Kidney capillary endothelial cell (primary cell): ENCODE measurements around the gene LSAMP.

Experiments
- DNase-seq: peaks from one replicate; pipeline ENCODE4 v3.0.0-alpha.2; 2018; ENCODE audit warnings: low spot score

LSAMP gene

DNA sequence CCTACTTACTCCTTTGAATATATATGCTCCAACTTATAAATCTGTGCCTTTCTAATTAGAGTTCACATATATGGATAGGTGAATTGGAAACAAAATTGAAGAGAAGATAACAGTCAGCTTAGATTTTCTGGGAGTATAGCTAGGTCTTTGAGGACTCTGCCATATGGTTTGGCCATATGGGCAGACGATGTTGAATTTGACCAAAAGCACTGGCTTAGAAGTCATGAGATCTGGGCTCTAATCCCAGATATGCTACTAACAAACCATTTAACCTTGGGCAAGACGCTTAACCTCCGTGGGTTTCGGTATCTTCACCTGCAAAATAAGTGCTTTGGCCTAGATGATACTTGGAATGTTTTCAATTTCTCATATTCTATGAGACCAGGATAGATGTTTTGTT lies 154.1 kb downstream of the LSAMP start:
- DNase-seq: no peak

DNA sequence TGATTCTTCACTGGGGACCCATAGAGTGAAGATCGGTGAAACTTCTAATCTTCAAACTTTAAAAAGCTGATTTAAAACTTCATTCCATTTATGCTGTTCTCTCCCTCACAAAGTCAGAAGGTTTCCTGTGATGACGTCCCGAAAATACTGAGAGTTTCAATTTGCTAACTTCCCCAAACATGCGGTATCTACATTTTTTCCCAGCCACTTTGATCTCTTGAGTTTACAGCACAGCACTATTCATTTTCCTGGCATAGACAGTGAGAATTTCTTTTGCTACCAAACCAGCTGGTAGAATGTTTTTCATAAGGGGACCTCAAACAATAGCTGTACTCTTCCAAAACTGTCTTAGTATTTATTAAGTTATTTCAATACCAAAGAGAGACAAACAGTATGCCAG lies 156.8 kb downstream of the LSAMP start:
- no peak for DNase-seq

DNA sequence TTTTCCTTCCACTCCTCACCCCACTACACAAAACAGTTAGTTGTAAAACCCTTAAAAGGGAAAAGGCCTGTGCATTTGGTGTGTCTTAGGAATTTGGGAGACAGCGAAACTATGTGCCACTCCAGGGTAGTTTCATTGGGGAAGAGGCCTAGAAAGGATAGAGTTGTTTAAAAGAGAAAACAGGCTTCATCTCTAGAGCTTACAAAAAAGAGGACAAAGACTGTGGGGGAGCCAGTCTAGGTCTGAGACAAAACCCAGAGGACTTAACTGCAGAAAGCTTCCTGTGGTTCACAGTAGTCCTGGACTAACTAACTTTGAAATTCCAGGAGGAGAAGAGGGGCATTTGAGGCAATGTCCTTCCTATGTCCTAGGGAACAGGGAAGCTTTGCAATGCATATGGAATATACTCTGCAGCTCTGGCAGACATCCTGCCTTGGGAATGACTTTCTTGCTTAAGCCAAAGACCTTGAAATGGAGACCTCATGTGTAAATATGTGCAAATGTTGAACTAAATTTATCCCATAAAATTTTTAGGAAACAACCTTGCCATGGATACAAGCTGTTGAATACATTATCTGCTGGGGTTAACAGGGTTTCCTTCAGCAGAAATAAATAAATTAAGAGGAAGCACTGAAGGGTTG lies 159.4 kb downstream of the LSAMP start:
- DNase-seq: no peak

DNA sequence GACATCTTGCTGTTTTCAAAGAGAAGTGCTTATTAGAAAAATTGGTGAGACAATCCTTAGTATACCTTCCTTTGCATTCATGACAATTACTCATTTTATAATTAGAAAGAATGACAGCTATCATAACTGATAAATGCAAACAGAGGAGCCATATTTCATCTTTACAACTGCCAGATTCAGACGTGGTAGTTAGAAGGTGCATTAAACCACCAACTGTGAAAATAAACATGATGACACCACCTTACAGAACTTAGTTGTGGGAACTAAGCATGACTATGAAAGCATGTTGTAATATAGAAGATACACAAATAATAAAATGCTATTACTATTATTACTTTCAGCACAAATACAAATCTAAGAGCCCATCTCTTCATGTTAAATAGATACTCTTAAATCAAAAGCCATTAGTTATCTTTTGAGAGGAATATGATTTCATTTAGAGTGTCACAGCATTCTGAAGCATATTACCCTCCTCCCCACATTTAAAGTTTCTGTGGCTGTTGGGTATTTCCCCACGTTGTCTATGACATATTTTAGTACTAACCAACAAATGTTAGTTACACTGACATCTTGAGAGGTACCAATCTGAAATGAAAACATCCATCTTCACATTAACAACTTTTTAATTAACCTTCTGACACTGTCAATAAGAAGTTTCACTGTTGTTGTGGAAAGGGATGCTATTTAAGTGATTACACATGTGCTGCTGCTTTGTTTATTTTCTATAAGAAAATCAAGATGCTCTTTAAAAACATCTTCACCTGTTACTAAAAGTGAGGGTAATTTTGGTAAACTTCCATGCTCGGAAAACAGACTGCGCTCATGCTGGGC lies 163.8 kb downstream of the LSAMP start:
- no peak for DNase-seq

DNA sequence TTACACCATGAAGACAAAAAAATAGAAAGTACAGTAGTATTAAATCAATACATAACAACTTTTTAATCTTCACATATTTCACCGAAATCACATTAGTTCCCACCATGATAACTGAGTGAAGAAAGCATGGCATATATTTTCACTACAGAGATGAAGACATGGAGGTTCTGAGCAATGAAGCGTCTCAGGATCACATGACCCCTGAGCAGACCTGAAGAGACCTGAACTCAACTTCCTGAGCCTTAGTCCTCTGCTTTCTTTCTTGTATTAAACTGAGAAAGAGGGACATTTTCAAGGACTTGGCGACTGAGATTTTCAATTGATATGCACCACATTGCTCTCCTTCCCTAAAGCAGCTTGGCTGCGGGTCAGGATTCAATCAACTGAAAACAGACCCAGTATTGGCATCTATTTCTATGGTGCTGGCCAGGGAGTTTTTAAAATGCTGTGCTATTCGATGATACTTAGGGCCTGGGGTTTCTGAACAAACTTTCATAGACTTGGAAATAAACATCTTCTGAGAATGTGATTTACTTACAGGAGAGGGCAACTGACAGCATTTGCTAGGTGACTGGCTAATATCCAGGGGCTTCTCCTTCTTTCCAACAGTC lies 165.1 kb downstream of the LSAMP start:
- DNase-seq: no peak

DNA sequence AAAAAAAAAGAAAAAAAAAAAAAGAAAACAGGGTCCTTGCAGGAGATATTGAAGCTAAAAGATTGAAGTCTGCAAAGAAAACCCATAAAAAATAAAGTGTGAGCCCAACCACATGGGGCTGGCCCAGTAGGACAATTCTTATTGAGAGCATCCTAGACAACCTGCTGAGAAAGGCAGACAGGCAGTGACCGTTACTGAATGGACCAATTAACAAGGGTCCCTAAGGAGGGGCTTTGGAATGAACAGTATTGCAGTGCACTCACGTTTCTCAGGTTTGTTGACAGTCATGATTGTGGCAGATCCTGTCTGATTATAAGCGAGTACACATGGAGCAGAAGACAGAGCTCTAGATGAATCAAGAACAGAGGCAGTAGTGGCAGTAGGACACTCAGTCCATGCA lies 168.6 kb downstream of the LSAMP start:
- no peak for DNase-seq

DNA sequence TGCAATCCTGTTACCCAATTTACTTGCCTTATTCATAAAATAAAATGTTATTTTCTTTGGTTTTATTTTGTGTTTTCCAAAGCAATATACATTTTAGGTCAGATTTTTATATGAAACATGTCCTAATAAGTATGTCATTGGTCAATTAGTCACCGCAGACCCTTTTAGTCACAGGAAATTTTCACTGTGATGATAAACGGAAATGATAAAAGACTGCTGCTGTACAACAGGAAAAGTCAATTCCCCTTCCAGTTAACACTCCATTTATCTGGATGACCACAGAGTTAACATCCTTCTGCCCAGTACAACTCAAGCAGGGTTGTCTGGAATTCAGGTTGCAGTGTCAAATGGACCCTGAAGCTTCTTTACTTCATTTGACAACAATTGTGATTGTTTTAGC lies 175.2 kb downstream of the LSAMP start:
- peak; percentile 70 for DNase-seq

DNA sequence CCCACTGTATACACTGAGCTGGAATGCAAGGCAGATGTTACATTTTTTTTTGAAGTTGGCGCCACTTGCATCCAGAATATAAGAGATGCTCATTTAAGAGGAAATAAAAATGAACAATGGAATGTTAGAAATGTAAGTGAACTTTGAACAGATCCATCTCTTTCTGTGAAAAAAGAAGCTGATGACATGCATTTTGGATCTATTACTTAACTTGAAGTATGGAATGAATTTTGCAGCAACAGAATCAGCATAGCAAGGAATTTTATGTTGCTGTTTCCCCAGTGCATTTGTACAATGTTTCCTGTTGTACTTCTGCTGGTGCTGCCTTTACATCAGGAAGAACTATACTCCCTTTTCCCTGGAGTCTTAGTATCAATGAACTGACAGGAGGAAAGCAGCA lies 178.2 kb downstream of the LSAMP start:
- DNase-seq: no peak

DNA sequence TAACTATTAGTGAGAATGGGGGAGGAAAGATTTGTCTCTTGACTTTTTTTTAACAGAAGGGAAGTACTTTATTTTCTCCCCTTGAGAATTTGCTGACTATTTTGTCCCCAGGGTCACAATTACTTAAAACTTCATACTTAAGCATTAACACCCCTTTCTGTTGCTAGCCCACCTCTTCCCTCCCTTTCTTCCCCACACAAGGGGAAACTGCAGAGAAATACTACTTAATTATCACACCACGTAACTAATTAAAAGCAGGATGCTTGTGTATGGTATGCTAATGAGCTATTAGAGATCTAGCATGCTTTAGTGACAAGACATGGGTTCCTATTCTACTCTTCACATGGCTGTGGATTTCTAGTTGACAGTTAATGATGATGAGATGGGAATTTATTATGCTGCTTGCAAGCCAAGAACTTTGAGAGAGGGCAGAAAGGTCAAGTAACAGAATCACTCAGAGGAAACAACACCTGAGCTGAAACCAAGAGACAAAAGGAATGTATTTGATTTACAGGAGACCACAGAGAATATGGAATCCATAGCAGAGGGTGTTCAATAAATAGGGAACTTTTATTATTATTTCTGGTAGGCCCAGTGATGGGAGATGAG lies 179.2 kb downstream of the LSAMP start:
- no peak for DNase-seq

DNA sequence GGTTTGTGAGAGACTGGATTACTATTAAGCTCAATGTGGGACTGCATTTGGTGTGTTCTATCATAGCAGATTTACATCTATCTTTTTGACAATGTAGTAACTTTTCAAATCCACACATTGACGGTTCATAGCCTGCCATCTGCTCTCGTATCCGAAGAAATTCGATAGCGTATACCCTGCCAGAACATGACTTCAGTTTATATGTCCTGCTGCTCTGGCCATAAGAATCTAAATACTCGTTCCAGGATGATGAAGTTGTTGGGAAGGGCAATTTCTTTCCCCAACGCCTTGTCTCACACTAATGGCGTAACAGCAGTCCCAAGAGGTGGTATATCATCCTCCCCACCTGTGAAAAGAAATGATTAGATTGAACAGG lies 180.0 kb downstream of the LSAMP start:
- no peak for DNase-seq

DNA sequence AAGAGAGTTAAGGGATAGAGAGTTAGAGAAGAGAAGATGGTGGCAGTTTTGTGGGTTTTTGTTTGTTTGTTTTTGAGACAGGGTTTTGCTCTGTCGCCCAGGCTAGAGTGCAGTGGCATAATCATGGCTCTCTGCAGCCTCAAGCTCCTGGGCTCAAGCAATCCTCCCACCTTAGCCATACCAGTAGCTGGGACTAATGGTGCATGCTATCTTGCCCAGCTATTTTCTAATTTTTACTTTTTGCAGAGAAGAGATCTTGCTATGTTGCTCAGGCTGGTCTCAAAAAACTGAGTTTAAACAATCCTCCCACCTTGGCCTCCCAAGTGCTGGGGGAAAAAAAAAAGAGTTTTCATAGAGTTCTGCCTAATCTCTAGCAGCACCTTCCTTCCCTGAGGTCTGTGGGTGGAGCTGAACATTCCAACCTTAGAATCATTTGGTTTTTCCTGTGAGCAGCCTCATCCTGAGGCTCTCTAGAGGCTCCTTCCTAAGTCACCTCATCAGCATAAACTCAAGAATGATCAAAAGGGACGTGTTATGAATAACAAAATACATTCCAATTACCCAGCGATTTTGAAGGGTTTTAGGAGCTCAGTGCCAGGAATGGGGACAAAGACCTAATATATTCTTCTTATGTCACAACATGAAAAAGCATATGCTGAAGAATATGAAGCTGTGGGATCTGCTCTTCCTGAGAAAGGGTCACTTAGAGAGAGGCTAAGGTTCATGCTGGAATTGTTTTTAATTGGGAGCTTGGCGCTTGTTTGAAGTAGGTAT lies 180.6 kb downstream of the LSAMP start:
- no peak for DNase-seq

DNA sequence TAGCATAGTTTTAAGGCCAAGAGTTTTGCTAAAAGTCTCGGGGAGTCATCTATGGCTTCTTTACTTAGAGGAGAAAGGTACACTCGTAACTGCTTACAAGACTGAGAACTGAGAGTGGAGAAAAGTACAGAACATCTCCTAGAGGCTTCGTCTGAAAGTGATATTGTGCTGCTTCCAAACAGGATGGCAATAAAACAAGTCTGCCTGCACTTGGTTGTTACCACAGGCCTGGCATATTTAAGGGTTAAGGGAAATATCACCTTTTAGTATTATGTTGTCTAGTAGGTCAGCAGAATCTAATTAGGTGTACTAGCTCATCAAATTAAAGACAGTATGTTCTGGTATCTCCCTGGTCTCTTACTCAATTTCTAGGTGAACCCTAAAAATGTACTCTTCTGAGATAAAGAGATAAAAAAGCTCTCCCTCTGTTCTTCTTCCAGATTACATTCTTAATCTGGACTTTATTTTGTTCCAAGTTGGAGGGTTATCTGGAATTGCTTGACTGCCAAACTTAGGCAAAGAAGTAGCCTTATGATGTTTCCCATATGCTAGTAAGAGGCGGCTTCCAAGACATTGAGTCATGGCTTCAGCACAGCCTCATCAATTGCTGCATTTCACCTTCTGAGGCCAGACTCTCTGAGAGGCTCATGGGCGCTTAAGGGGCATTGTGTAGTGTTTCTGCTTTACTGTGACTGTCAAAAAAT lies 181.3 kb downstream of the LSAMP start:
- no peak for DNase-seq

DNA sequence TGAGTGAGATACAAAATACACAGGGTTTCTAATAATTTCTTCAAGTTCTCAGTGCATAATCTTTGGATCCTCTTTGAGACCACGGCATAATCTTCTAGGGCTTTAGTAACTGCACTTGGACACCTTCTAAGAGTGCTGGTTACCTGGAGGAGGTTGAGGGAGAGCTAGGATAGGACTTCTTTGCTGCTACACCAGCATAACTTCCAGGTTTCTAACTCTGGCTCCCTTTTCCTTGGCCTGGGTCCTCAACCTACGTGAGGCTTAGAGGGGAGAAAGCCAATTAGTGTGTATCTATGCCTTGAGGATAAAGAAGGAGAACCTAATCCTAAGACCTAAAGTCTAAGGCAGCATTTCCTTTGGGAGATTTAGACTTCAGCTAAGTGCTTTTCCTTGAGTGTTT lies 184.8 kb downstream of the LSAMP start:
- DNase-seq: no peak

DNA sequence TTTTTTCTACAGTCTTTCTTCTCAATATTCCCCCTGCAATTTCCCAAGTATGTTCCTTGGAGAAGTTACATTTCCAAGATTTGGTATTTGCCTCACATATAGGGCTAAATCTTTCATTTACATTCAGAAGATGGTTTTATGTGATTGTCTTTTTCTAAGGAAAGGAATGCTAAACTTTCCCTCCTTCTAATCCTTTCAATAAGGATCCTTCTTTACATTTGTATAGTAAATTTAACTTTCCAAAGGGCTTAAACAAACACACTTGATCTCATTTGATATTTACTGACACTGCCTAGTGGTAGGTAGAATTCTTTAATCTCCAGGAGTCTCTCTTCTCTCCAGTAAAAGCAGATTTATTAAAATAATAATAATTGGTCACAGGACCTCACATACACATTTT lies 185.3 kb downstream of the LSAMP start:
- DNase-seq: no peak

DNA sequence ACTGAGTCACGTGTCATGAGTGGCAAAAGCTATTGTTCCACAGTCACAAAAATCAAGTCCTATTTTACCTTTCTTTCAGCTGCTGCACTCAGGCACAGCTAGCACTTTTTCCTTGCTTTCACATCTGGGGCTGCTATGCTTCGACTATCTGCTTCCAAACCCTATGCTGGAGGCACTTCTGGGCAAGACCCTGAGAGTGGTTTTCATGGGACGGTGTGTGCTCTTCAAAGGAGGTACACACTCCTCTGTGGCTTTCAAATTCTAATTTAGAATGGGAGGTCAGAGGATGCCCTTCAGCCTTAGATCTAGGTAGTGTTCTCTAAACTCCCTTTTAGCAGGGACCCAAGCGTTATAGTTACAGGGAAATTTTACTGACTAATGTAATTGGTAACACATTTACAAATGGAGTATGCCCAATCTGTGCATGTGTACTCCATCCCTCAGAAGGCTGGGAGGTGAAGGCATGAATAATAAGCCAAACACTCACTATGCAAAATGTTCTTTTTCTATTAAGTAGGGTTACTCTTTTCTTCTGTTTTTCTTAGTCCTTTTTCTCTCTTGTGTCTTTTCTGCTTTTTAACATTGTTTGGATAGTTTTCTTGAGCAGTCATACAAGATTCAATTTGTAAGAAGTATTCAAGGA lies 188.3 kb downstream of the LSAMP start:
- DNase-seq: no peak

DNA sequence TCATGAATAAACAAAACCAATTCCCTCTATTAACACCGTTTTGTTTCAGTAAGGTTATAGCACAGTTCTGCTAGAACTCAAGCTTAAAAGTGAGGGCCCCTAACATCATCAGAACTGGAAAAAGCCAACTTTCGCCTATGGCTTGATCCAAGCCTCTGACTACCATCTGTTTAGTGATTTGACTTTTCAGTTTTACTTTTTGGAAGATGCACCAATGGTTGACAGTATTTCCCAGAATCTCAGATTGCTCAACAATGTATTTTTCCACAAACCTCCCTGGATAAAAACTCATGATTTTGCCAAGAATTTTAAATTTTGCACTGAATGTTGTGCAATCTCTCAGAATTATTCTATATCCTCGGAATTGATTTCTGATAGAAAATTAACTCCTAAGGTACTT lies 190.7 kb downstream of the LSAMP start:
- DNase-seq: no peak

DNA sequence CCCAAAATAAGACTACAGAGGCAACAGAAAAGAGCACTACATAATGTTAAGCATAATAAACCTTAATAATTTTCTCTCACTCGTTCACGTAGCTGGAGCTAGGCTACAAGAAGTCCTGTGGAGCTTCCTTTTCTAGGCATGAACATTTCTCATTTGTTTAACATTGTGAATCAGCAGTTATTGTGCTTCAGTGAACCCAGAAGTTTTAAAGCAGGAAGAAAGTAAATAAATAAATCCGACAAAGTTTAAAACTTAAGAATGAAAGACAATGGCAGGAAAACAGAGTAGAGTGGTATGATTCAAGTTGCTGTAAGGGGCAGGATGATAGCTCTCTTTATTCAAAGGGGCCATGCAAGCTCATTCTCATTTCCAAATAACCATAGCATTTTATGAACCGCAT lies 191.8 kb downstream of the LSAMP start:
- DNase-seq: peak; percentile 7

DNA sequence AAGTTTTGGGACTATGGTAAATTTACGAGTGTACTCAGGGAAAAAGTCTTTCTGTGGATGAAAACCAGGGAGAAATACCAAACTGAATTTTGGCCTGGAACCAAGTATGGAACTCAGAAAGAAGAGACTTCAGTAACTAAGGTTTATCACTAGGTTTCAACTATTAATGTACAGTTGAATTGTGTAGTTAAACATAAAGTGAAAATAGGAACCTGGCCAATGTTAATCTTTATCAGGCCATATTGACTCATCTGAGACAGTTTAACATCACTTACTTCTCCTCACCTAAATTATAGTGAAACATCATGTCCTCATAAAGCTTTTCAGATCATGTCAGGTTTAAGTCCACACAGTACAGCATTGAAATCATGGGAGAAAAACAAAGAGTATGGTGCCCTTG lies 197.7 kb downstream of the LSAMP start:
- DNase-seq: no peak

DNA sequence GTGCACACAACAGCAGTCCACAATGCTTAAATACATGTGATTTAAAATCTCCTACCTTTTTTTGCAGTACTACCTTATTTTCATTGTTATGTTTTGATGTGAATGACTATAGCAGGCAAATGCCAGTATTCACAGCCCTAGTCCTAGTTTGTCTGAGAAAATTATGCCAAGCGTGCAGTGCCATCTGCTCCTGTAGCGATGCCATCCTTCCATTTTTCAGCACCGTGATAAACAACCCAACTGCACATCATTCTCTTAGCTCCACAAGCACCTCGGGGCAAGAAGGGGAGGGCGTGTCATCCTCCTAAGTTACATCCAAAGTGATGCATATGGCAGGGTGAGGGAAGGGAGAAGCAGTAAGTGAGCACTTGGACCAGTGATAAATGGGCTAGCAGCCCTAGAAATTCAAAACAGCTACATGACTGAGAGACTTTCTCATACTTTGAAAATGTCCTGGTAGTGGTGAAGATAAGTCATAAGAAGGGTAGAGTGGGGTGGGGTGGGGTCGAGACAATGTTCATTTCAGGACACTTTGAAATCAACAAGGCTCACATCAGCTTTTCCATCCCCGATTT lies 198.8 kb downstream of the LSAMP start:
- no peak for DNase-seq

DNA sequence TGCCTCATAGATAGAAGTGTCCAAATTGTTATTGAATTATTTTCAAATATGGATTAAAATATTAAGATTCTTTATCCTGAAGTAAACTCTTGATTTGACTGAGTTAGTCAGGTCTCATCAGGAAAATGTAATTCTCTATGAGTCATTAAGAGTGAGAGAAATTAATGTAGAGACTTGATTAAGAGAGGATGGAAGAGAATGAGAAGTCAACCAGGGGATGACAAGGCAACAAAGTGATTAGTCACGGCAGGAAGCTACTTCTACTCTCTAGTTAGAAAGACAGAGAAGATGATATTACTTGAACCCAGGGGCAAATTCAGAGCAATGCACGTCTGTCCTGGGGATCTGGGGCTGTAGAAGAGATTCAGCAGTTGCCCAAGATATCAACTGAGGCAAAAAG lies 202.5 kb downstream of the LSAMP start:
- no peak for DNase-seq

DNA sequence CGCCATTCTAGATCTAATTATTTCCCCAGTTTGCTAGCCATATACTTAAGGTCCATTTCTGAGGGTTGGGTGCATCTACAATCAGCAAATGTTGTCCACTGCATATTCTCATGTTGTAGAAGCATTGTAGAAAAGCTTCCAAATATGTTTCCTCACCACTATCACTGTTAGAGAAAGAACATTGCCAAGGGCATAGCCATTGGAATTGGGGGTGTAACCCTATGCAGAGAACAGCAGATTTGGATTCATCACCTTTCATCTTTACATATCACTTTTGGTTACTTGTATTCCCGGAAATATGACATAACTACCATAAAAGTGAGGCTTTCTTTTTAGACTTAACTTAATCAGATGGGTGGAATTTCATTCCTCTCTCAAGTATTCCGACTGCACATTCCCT lies 203.6 kb downstream of the LSAMP start:
- DNase-seq: no peak
